Testis (tissue), 2 donors: ENCODE results near the gene IMMP2L.

Source experiments
- POLR2A ChIP-seq: fragments of 450-650 bp; IDR thresholded peaks from one replicate; pipeline ENCODE4 v1.6.1; 2017; ENCODE audit warnings: antibody characterized with exemption, mild to moderate bottlenecking, moderate library complexity
- TF ChIP-seq, protein P1 (sequence below), 3 experiments: fragments of 450-650 bp in 2 of 3; fragments of 200-600 bp in 1 of 3; sonication (generic) in 1 of 3; IDR thresholded peaks; one replicate each; pipeline ENCODE4 v1.5.1; 2016 to 2019; ENCODE audit warnings: antibody characterized with exemption in 3 of 3, mild to moderate bottlenecking in 2 of 3, moderate library complexity in 1 of 3

GRCh38 chr7:111392294-111392693 lies 170.0 kb downstream of the IMMP2L start:
- TF ChIP-seq, protein P1, sequence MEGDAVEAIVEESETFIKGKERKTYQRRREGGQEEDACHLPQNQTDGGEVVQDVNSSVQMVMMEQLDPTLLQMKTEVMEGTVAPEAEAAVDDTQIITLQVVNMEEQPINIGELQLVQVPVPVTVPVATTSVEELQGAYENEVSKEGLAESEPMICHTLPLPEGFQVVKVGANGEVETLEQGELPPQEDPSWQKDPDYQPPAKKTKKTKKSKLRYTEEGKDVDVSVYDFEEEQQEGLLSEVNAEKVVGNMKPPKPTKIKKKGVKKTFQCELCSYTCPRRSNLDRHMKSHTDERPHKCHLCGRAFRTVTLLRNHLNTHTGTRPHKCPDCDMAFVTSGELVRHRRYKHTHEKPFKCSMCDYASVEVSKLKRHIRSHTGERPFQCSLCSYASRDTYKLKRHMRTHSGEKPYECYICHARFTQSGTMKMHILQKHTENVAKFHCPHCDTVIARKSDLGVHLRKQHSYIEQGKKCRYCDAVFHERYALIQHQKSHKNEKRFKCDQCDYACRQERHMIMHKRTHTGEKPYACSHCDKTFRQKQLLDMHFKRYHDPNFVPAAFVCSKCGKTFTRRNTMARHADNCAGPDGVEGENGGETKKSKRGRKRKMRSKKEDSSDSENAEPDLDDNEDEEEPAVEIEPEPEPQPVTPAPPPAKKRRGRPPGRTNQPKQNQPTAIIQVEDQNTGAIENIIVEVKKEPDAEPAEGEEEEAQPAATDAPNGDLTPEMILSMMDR (IDR thresholded peaks at IDR 0.05), result no peak
- TF ChIP-seq POLR2A, result no peak
